ENCODE measurements around the gene SQSTM1. TPM values are rescaled to one million over a fixed set of nuclear protein-coding genes. Genes with fewer than 3 reads are reported as not detected.

Gene SQSTM1
- polyA plus RNA-seq, 6 donors from 2014 or later = 177 to 246 (median 194) TPM

- Mint-ChIP-seq H3K4me1 (peaks cover 26 to 37% (median 33%) of the 10 kb centered on the region in 3 donors), H3K27me3 (no peaks in the 10 kb centered on the region), H3K27ac (peak overlapping the region in 5 of 6 donors; percentile 15 to 73 (median 69)), H3K4me3 (peak overlapping the region; percentile 2 to 90 (median 54)), H3K36me3 (peaks cover 0 to 13% of the 10 kb centered on the region in 2 donors), H3K9me3 (no peaks in the 10 kb centered on the region)
- ATAC-seq (ENCODE audit: low read depth in 2 of 2) (no peak), DNase-seq (peak; percentile 45)
Measured at GRCh38 chr5:179803651-179804554, 16.8 kb upstream of the SQSTM1 start.

GRCh38 chr5:179804555-179804947, 16.2 kb upstream of the SQSTM1 start:
- Mint-ChIP-seq H3K4me3 (peak overlapping the region; percentile 41 to 90 (median 88)), H3K4me1 (peaks cover 26 to 37% (median 33%) of the 10 kb centered on the region in 3 donors), H3K27ac (peak overlapping the region in 4 of 6 donors; percentile 15 to 95 (median 62)), H3K36me3 (peaks cover 0 to 9% of the 10 kb centered on the region in 2 donors), H3K9me3 (no peaks in the 10 kb centered on the region), H3K27me3 (no peaks in the 10 kb centered on the region)
- no peak for ATAC-seq (ENCODE audit: low read depth in 2 of 2)
- DNase-seq = no peak

DNA sequence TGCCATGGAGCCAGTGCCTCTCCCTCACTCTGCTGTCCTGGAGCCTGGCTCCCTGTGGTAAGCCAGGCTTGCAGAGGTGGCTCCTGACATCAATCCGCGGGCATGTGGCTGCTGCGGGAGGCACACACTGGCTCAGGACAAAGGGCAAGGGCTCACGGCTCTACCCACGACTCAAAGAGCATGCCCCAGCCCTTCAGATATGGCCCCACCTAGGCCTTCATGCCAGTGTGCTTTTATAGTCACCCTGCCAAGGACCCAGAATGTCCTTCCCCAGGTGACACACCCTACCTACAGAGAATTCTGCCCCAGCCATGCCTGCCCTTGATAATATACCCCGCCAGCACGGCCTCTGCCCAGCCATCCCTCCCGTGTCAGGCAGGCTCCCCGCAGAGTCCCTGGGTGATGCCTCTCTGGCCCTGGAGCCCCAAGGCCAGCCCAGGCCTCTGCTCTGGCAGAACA, 15.6 kb upstream of the SQSTM1 start:
- Mint-ChIP-seq H3K4me3 (peak overlapping the region; percentile 74 to 90 (median 88)), H3K27me3 (no peaks in the 10 kb centered on the region), H3K27ac (peak overlapping the region; percentile 7 to 95 (median 48)), H3K36me3 (peaks cover 0 to 7% of the 10 kb centered on the region in 2 donors), H3K9me3 (no peaks in the 10 kb centered on the region), H3K4me1 (peaks cover 26 to 37% (median 33%) of the 10 kb centered on the region in 3 donors)
- DNase-seq (no peak), ATAC-seq (ENCODE audit: low read depth in 2 of 2) (no peak)

GRCh38 chr5:179805529-179806249, 15.0 kb upstream of the SQSTM1 start:
- H3K27ac Mint-ChIP-seq = peak overlapping the region in 5 of 6 donors; percentile 7 to 90 (median 37)
- H3K36me3 Mint-ChIP-seq = peaks cover 0 to 7% of the 10 kb centered on the region in 2 donors
- ATAC-seq (ENCODE audit: low read depth in 2 of 2) = peak; percentile 3 to 6

DNA sequence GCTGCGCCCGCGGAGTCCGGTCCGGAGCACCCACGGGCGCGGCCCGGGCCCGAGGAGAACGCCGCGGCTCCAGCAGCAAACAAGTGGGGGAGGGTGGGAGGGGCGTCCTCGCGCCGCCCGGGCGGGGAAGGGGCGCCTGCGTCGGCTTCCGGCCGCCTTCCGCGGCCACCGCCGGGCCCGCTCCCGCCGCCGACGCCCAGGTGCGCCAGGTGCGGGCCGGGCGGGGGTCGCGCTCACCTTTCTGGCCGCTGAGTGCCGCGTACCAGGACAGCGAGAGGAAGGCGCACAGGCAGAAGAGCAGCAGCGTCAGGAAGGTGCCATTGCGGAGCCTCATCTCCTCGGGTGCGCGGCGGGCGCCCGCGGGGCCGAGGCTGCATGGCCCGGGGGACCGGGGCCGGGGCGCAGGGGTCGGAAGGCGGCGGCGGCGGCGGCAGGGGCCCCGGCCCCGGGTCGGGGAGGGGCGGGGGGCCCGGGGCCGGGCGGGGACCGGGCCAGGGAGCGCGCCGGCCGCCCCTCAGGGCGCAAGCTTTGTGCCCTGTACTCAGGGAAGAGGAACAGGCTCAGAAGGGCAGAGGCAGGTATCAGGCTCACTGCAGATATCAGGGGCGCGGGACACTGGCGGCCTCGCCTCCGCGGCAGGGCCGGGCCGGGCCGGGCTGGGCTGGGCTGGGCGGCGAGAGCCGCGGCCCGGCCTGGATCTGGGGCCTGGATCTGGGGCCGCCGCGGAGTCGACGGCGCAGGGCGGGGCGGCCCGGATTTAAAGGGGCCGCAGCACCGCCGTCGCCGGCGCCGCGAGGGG, 14.3 kb upstream of the SQSTM1 start, which contains the start of gene MGAT4B:
TSS of gene MGAT4B (minus strand) at position 617 of the 799 bp plus-strand sequence. CDS start at position 334, 283 bp downstream.
- peak within 1 kb of the TSS; percentile 53 to 90 (median 84) for H3K4me3 Mint-ChIP-seq
- peaks cover 0 to 6% of the 10 kb centered on the region in 2 donors for H3K36me3 Mint-ChIP-seq
- DNase-seq (peak; percentile 73), ATAC-seq (ENCODE audit: low read depth in 2 of 2) (peak; percentile 80 to 83)
- H3K27ac Mint-ChIP-seq = peak within 1 kb of the TSS in 2 of 6 donors; percentile 85
- no peaks in the 10 kb centered on the region for H3K9me3 Mint-ChIP-seq
- no peaks in the 10 kb centered on the region for H3K27me3 Mint-ChIP-seq
- H3K4me1 Mint-ChIP-seq = peaks cover 26 to 37% (median 33%) of the 10 kb centered on the region in 3 donors

More at GRCh38 chr5:179805529-179806249, 15.0 kb upstream of the SQSTM1 start:
- no peak for DNase-seq
- Mint-ChIP-seq H3K27me3 (no peaks in the 10 kb centered on the region), H3K4me1 (peaks cover 26 to 37% (median 33%) of the 10 kb centered on the region in 3 donors), H3K9me3 (no peaks in the 10 kb centered on the region), H3K4me3 (peak overlapping the region; percentile 74 to 90 (median 88))

GRCh38 chr5:179812135-179812825, 8.4 kb upstream of the SQSTM1 start:
- Mint-ChIP-seq H3K36me3 (no peaks in the 10 kb centered on the region), H3K9me3 (no peaks in the 10 kb centered on the region), H3K4me1 (peaks cover 2 to 7% (median 4%) of the 10 kb centered on the region in 3 donors), H3K27me3 (no peaks in the 10 kb centered on the region), H3K4me3 (no peak overlapping the region), H3K27ac (no peak overlapping the region)
- DNase-seq (no peak), ATAC-seq (ENCODE audit: low read depth in 2 of 2) (no peak)

GRCh38 chr5:179812997-179813607, 7.6 kb upstream of the SQSTM1 start:
- DNase-seq (no peak), ATAC-seq (ENCODE audit: low read depth in 2 of 2) (no peak)
- peak overlapping the region in 1 of 8 donors; percentile 68 for H3K4me3 Mint-ChIP-seq
- H3K4me1 Mint-ChIP-seq = peaks cover 6 to 14% (median 8%) of the 10 kb centered on the region in 3 donors
- H3K27ac Mint-ChIP-seq = peak overlapping the region in 2 of 6 donors; percentile 26 to 67
- H3K27me3 Mint-ChIP-seq = no peaks in the 10 kb centered on the region
- H3K36me3 Mint-ChIP-seq = no peaks in the 10 kb centered on the region
- H3K9me3 Mint-ChIP-seq = no peaks in the 10 kb centered on the region

DNA sequence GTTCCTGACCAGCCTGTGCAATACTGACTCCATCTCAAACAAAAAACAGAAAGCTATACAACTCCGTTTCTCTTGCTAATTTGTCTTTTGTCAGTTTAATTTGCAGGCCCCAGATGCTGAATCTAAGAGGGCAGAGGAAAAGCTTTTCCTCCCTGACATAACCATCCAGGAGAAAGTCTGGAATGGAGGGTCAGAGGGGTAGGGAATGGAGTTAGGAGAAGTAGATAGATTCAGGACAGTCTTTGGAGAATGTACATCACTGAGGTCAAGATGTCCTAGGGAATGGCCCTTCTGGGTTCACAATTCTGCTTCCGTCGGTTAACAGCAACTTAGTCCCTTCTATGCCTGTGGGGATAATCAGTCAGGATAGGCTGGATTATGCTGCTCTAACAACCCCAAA, 6.6 kb upstream of the SQSTM1 start:
- DNase-seq (no peak), ATAC-seq (ENCODE audit: low read depth in 2 of 2) (no peak)
- Mint-ChIP-seq H3K27ac (peak overlapping the region in 1 of 6 donors; percentile 26), H3K4me3 (peak overlapping the region in 2 of 8 donors; percentile 51 to 70), H3K36me3 (no peaks in the 10 kb centered on the region), H3K4me1 (peaks cover 14 to 20% (median 17%) of the 10 kb centered on the region in 3 donors), H3K9me3 (no peaks in the 10 kb centered on the region), H3K27me3 (no peaks in the 10 kb centered on the region)

DNA sequence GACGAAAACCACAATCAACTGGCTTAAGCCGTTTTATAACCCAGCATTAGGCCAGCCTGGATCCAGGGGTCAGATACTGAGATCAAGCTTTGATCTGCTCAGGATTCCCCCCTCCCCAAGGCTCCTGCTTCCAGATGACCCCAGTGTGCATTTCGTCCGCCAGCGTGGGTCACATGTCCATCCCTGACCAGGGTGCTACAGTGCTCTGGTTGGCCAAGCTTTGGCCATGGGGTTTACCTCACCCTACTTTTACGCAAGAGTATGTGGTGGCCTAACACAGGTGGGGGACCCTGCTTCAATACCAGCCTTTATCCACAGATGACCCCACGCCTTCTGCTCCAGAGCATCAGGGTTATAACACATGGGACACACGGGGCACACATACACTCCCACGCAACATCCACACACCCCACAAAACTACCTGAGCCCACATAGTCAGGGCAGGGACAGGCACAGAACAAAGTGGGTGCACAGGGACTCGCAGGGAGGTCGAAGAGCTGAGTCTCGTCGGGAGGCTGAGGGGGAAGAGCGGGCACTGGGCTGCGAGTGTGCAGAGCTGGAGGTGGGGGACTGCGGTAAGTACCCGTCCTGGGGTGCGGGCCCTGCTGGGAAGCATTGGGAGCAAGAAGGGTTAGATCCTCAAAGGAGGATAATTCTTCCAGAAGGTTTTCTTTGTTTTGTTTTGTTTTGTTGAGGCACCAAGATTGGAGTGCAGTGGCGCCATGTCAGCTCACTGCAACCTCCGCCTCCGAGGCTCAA, 5.0 kb upstream of the SQSTM1 start:
- DNase-seq = no peak
- H3K36me3 Mint-ChIP-seq = no peaks in the 10 kb centered on the region
- ATAC-seq (ENCODE audit: low read depth in 2 of 2) = no peak

GRCh38 chr5:179816401-179816795, 4.3 kb upstream of the SQSTM1 start:
- no peaks in the 10 kb centered on the region for H3K9me3 Mint-ChIP-seq
- H3K4me3 Mint-ChIP-seq = peak overlapping the region in 6 of 8 donors; percentile 54 to 90 (median 69)
- ATAC-seq (ENCODE audit: low read depth in 2 of 2) (no peak), DNase-seq (no peak)
- H3K27ac Mint-ChIP-seq = peak overlapping the region in 3 of 6 donors; percentile 24 to 98 (median 29)
- H3K27me3 Mint-ChIP-seq = no peaks in the 10 kb centered on the region
- no peaks in the 10 kb centered on the region for H3K36me3 Mint-ChIP-seq
- peaks cover 24 to 34% (median 31%) of the 10 kb centered on the region in 3 donors for H3K4me1 Mint-ChIP-seq

More for the DNA sequence above, 5.0 kb upstream of the SQSTM1 start:
- Mint-ChIP-seq H3K4me1 (peaks cover 23 to 33% (median 30%) of the 10 kb centered on the region in 3 donors), H3K4me3 (peak overlapping the region; percentile 9 to 92 (median 64)), H3K27me3 (no peaks in the 10 kb centered on the region), H3K9me3 (no peaks in the 10 kb centered on the region), H3K27ac (peak overlapping the region in 5 of 6 donors; percentile 13 to 98 (median 50))

DNA sequence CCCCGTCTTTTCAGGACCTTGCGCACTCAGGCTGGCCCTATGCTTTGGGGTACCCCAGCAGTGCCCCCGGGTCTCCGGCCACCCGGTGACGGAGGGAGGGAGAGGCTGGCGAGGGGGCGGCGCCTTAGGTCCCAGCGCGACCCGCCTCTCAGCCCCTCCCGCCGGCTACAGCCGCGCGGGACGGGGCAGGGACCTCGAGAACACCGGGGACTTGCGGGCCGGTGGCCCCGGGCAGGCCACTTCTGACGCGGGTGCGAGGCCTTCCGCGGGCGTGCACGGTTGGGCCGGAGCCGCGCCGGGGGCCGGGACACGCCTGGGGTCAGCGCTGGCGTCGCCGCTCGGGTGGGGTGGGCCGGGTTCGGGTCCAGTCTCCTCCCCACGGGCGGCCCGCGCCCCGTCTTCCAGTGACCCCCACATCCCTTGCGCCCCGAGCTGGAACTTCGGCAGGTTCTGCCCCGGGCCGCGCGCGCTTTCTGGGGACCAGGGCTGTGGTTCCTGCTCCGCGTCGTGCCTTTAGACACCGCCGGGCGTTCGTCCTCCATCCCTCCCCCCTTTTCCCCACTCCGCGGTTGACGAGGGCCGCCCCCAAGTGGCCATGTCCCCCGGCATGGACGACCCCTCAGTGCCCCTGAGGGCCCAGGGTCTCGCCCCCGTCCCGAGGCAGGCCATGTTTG, 3.8 kb upstream of the SQSTM1 start:
- ATAC-seq (ENCODE audit: low read depth in 2 of 2) (no peak), DNase-seq (no peak)
- no peaks in the 10 kb centered on the region for H3K9me3 Mint-ChIP-seq
- no peaks in the 10 kb centered on the region for H3K27me3 Mint-ChIP-seq
- H3K4me3 Mint-ChIP-seq = peak overlapping the region; percentile 60 to 95 (median 88)
- H3K4me1 Mint-ChIP-seq = peaks cover 29 to 40% (median 36%) of the 10 kb centered on the region in 3 donors
- no peaks in the 10 kb centered on the region for H3K36me3 Mint-ChIP-seq
- peak overlapping the region in 4 of 6 donors; percentile 21 to 98 (median 79) for H3K27ac Mint-ChIP-seq
